Thyroid gland (tissue), 4 donors: ENCODE data around the gene GFER. TPM values are rescaled to one million over a fixed set of nuclear protein-coding genes. Genes with fewer than 3 reads are reported as not detected.
A peak's percentile ranks its signal among the peaks of the same experiment; 100 is the strongest.

ENCODE experiments used
- DNase-seq, 2 donors: peaks; one replicate each; pipeline ENCODE4 v3.0.0-alpha.2; 2019
- H3K27ac ChIP-seq, 3 donors: fragments of 200-600 bp; sonication (generic); 1 replicate in 2 of 3; 2 replicates in 1 of 3; pipeline ENCODE4 v1.5.1; 2016 to 2019; ENCODE audit warnings: mild to moderate bottlenecking in 1 of 3, moderate library complexity in 1 of 3
- H3K27me3 ChIP-seq: fragments of 200-600 bp; sonication (generic); one replicate; pipeline ENCODE4 v1.5.1; 2019
- H3K36me3 ChIP-seq, 2 donors: fragments of 200-600 bp; sonication (generic); one replicate each; pipeline ENCODE4 v1.5.1; 2016 to 2019
- H3K4me1 ChIP-seq, 2 donors: fragments of 200-600 bp; sonication (generic); one replicate each; pipeline ENCODE4 v1.5.1; 2017 to 2019
- H3K4me3 ChIP-seq, 3 donors: fragments of 200-600 bp; sonication (generic); replicated peaks in 1 of 3; 1 replicate in 2 of 3; 2 replicates in 1 of 3; pipeline ENCODE4 v1.5.1; 2016; ENCODE audit warnings: mild to moderate bottlenecking in 1 of 3
- H3K9me3 ChIP-seq: fragments of 200-600 bp; sonication (generic); one replicate; pipeline ENCODE4 v1.5.1; 2017
- POLR2A ChIP-seq, 2 donors: fragments of 450-650 bp; IDR thresholded peaks; one replicate each; pipeline ENCODE4 v1.6.1; 2017; ENCODE audit warnings: antibody characterized with exemption in 2 of 2, mild to moderate bottlenecking in 2 of 2, moderate library complexity in 1 of 2
- WGBS, 2 donors: methylation state at CpG; one replicate each; pipeline ENCODE4 v1.1.5; 2017; 5-methylcytosine and 5-hydroxymethylcytosine counted together
- intact Hi-C: fragments of 100-400 bp; cut with DNase I; formaldehyde crosslinking; loops from one replicate; pipeline ENCODE4 v1.15.1; 2023
- total RNA-seq, 4 donors: library from RNA; depleted of rRNA; stranded (reverse); fragments of >200 nt; gene quantifications; one replicate each; pipeline ENCODE4 v1.2.3, GENCODE V29; 2016
- TF ChIP-seq, protein P1 (sequence below), 6 experiments: fragments of 200-600 bp in 3 of 6; fragments of 450-650 bp in 3 of 6; sonication (generic) in 3 of 6; IDR thresholded peaks; one replicate each; pipeline ENCODE4 v1.5.1; 2016 to 2019; ENCODE audit warnings: antibody characterized with exemption in 6 of 6, mild to moderate bottlenecking in 2 of 6, inconsistent platforms in 1 of 6, moderate library complexity in 1 of 6

The GFER gene
- total RNA-seq, 4 donors from 2014 or later = 7.8 to 37.2 (median 22.3) TPM

DNA sequence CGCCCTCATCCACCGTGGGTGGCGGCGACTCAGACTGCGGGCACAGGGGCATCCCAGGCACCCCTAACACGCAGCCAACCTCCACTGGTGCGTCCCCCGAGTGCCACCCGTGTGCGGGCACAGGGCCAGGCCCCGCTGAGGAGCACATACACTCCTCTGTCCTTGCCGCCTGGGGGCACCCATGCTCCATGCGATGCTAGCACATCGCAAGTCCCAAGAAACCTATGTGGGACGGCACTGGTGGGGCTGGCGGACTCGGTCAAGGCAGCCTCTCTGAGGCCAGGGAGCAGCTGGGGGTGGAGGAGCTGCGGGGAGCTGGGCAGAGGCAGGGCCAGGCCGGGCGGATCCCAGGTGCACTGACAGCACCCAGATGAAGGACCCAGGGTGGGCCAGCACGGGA is 21.7 kb downstream of the GFER start:
- peak in 1 of 2 donors; percentile 28 for DNase-seq
- Histone ChIP-seq H3K27me3 (no peaks in the 10 kb centered on the region), H3K9me3 (no peaks in the 10 kb centered on the region), H3K4me1 (peaks cover 28 to 48% of the 10 kb centered on the region in 2 donors), H3K36me3 (peaks cover 24 to 26% of the 10 kb centered on the region in 2 donors), H3K4me3 (no peak overlapping the region), H3K27ac (no peak overlapping the region)
- 83 to 84% methylated on average over 9 to 16 of the region's 21 CpGs for WGBS, 2 donors
- intact Hi-C loops = no loop called here
- TF ChIP-seq POLR2A (IDR thresholded peaks at IDR 0.05) = no peak
- TF ChIP-seq, protein P1, sequence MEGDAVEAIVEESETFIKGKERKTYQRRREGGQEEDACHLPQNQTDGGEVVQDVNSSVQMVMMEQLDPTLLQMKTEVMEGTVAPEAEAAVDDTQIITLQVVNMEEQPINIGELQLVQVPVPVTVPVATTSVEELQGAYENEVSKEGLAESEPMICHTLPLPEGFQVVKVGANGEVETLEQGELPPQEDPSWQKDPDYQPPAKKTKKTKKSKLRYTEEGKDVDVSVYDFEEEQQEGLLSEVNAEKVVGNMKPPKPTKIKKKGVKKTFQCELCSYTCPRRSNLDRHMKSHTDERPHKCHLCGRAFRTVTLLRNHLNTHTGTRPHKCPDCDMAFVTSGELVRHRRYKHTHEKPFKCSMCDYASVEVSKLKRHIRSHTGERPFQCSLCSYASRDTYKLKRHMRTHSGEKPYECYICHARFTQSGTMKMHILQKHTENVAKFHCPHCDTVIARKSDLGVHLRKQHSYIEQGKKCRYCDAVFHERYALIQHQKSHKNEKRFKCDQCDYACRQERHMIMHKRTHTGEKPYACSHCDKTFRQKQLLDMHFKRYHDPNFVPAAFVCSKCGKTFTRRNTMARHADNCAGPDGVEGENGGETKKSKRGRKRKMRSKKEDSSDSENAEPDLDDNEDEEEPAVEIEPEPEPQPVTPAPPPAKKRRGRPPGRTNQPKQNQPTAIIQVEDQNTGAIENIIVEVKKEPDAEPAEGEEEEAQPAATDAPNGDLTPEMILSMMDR (IDR thresholded peaks at IDR 0.05) = no peak

DNA sequence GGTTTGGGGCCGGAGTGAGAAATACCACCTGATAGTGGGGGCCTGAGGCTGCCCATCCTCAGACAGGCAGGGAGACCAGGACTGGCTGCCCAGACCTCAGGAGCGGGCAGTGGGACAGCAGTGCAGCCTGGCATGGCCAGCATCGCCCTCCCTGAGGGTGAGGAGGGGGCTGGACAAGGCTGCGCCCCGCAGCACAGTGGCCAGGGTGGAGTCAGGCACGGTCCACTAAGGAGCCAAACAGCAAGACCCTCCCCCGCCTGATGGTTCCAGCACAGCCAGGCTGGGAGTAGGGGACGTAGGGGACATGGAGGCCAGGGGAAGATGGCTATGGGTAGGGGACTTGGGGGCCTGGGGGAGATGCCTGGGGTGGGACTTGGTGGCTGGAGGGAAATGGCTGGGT is 22.3 kb downstream of the GFER start:
- Histone ChIP-seq H3K36me3 (peaks cover 18 to 20% of the 10 kb centered on the region in 2 donors), H3K9me3 (no peaks in the 10 kb centered on the region), H3K4me1 (peaks cover 28 to 48% of the 10 kb centered on the region in 2 donors), H3K27me3 (no peaks in the 10 kb centered on the region), H3K27ac (no peak overlapping the region), H3K4me3 (no peak overlapping the region)
- no peak for TF ChIP-seq POLR2A (IDR thresholded peaks at IDR 0.05)
- TF ChIP-seq, protein P1 (IDR thresholded peaks at IDR 0.05) = no peak
- intact Hi-C loops = no loop called here
- no peak for DNase-seq
- 92 to 96% methylated on average over 8 of the region's 8 CpGs for WGBS, 2 donors

DNA sequence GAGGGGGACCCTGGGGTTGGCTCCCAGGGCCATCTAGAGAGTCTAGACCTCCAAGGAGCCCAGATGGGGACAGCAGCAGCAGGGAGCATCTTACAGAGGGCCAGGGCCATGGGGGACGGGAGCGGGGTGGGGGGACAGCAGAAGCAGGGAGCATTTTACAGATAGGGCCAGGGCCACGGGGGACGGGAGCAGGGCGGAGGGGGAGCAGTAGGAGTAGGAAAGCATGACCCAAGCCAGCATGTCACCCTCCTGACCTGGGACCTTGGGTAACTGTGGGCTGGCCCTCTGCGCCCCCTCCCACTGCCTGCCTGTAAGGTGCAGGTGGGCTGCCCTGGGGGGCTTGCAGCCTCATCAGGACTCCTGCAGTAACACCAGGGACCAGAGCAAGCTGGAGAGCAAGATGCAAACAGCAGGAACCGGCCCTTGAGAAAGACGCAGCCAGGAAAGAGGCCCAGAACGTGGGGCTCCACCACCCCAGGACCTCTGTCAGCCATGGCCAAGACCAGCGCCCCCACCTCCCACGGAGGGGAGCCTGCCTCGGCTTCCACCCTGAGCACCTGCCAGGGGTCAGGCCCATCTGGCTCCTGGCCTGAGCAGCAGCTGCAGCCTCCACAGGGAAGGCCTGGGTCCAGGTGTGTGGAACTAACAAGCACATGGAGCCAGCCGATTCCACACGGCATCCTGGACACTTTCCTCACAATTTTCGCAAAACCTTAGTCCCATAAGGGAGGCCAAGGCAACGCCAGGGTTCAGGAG is 23.3 kb downstream of the GFER start:
- WGBS, 2 donors = 90 to 93% methylated on average over 9 to 11 of the region's 16 CpGs
- Histone ChIP-seq H3K27me3 (no peaks in the 10 kb centered on the region), H3K4me3 (no peak overlapping the region), H3K36me3 (peaks cover 9 to 10% of the 10 kb centered on the region in 2 donors), H3K9me3 (no peaks in the 10 kb centered on the region), H3K4me1 (peaks cover 28 to 48% of the 10 kb centered on the region in 2 donors), H3K27ac (no peak overlapping the region)
- no peak for TF ChIP-seq POLR2A (IDR thresholded peaks at IDR 0.05)
- TF ChIP-seq, protein P1 (IDR thresholded peaks at IDR 0.05) = no peak
- intact Hi-C loops = no loop called here
- DNase-seq = no peak

DNA sequence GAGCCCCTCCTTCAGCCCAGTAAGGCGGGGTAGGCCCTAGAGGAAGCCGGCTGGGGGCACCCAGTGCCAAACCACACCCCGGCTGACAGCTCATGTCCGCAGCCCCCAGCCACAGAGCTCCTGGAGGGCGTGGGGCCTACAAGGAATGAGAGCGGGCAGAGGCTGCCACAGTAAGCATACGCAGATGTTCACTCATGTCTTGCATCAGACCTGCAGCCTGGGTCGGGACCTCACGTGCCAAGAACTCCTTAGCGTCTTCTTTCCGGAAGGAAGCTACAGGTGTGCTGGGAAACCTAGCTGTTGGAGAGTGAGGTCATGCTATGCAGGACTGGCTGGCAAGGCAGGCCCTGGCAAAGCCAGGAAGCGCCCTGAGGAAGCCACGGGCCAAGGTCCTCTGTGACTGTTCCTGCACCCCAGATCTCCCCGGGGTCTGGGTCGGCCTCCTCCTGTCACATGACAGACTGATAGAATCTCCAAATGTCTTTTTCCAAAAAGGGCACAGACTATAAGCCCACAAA is 24.1 kb downstream of the GFER start:
- H3K4me3 ChIP-seq = no peak overlapping the region
- intact Hi-C loops = no loop called here
- no peaks in the 10 kb centered on the region for H3K27me3 ChIP-seq
- peaks cover 28 to 48% of the 10 kb centered on the region in 2 donors for H3K4me1 ChIP-seq
- H3K9me3 ChIP-seq = no peaks in the 10 kb centered on the region
- no peak for DNase-seq
- no peak overlapping the region for H3K27ac ChIP-seq
- TF ChIP-seq, protein P1 (IDR thresholded peaks at IDR 0.05) = no peak
- no peak for TF ChIP-seq POLR2A (IDR thresholded peaks at IDR 0.05)
- WGBS, 2 donors = 54 to 58% methylated on average over 15 of the region's 15 CpGs
- peaks cover under 1 to 2% of the 10 kb centered on the region in 2 donors for H3K36me3 ChIP-seq

DNA sequence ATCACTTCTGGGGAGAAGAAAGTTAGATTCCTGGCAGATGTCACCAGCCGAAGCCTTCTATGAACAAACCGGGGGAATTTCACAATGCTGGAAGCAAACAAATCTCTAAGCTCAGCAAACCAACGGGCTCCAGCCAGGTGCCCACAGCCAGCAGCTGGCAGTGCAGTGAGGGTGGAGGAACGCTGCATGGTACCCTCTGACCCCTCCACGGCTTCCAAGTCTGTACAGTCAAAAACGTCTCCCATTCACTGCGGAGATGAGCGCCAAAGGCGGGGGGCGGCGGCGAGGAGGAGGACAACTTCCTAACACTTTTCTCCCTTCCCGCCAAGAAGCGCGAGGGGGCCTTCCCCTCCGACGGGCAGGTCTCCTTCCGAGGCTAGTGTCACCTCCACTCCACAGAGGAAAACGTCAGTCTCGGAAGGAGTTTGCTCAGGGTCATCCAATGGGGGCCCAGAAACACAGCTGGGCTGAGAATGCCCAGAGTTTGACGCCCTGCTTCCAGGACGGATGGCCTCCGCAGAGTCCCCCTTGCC is 24.7 kb downstream of the GFER start:
- 10 to 20% methylated on average over 12 to 13 of the region's 23 CpGs for WGBS, 2 donors
- no peak for DNase-seq

More for the DNA sequence above, 24.7 kb downstream of the GFER start:
- H3K36me3 ChIP-seq = no peaks in the 10 kb centered on the region
- peak overlapping the region in 2 of 3 donors; percentile 50 to 52 for H3K27ac ChIP-seq
- TF ChIP-seq, protein P1 (IDR thresholded peaks at IDR 0.05) = no peak
- TF ChIP-seq POLR2A (IDR thresholded peaks at IDR 0.05) = no peak
- no peaks in the 10 kb centered on the region for H3K27me3 ChIP-seq
- H3K4me3 ChIP-seq = peak overlapping the region; percentile 28 to 98 (median 93)
- no peaks in the 10 kb centered on the region for H3K9me3 ChIP-seq
- intact Hi-C loops = no loop called here
- H3K4me1 ChIP-seq = peaks cover 26 to 45% of the 10 kb centered on the region in 2 donors
